OCI-LY1 (cell line): ENCODE measurements around the gene FAM162B.
A peak's percentile ranks its signal among the peaks of the same experiment; 100 is the strongest.

Experiments used
- H2AFZ ChIP-seq: fragments of 200-600 bp; sonication (generic), shearing (Covaris generic); 2 replicates; pipeline ENCODE4 v1.6.0; 2014; ENCODE audit warnings: antibody characterized with exemption, mild to moderate bottlenecking, low read length
- H3F3A ChIP-seq: fragments of 200-600 bp; sonication (generic), shearing (Covaris generic); 2 replicates; pipeline ENCODE4 v1.6.0; 2014; ENCODE audit warnings: mild to moderate bottlenecking, antibody characterized with exemption, low read length, moderate library complexity; ENCODE audit not compliant: insufficient read depth
- H3K27ac ChIP-seq: fragments of 200-600 bp; sonication (generic); 2 replicates; pipeline ENCODE4 v1.5.1; 2014; ENCODE audit warnings: low read length, mixed run types, mild to moderate bottlenecking, low read depth; ENCODE audit not compliant: poor library complexity, severe bottlenecking
- H3K27me3 ChIP-seq: fragments of 200-600 bp; sonication (generic); 2 replicates; pipeline ENCODE4 v1.6.0; 2014; ENCODE audit warnings: antibody characterized with exemption, mild to moderate bottlenecking, low read length, moderate library complexity; ENCODE audit not compliant: insufficient read depth
- H3K36me3 ChIP-seq: fragments of 200-600 bp; sonication (generic); 2 replicates; pipeline ENCODE4 v1.6.1; 2014; ENCODE audit warnings: mild to moderate bottlenecking, antibody characterized with exemption, low read length, moderate library complexity, mixed read lengths; ENCODE audit not compliant: insufficient read depth
- H3K4me1 ChIP-seq: fragments of 200-600 bp; sonication (generic); 2 replicates; pipeline ENCODE4 v1.5.1; 2014; ENCODE audit warnings: mild to moderate bottlenecking, low read length, moderate library complexity; ENCODE audit not compliant: insufficient read depth, severe bottlenecking
- H3K4me2 ChIP-seq: fragments of 200-600 bp; sonication (generic), shearing (Covaris generic); 2 replicates; pipeline ENCODE4 v1.6.1; 2014; ENCODE audit warnings: low read length
- H3K4me3 ChIP-seq: fragments of 200-600 bp; sonication (generic); 2 replicates; pipeline ENCODE4 v1.5.1; 2014; ENCODE audit warnings: low read length, low read depth, mild to moderate bottlenecking, mixed read lengths; ENCODE audit not compliant: poor library complexity, severe bottlenecking
- H3K79me2 ChIP-seq: fragments of 200-600 bp; shearing (Covaris generic); 2 replicates; pipeline ENCODE4 v1.6.1; 2016; ENCODE audit warnings: mixed run types, low read length, mixed read lengths; ENCODE audit not compliant: insufficient read depth
- H3K9ac ChIP-seq: fragments of 200-600 bp; sonication (generic), shearing (Covaris generic); 2 replicates; pipeline ENCODE4 v1.6.1; 2014; ENCODE audit warnings: mild to moderate bottlenecking, low read length, mixed read lengths
- H3K9me2 ChIP-seq: fragments of 200-600 bp; sonication (generic), shearing (Covaris generic); 2 replicates; pipeline ENCODE4 v1.6.1; 2014; ENCODE audit warnings: low read depth, mild to moderate bottlenecking, low read length, mixed read lengths
- H3K9me3 ChIP-seq: fragments of 200-600 bp; shearing (Covaris generic); 2 replicates; pipeline ENCODE4 v1.6.1; 2014; ENCODE audit warnings: low read length, mixed read lengths
- H4K20me1 ChIP-seq: fragments of 200-600 bp; sonication (generic), shearing (Covaris generic); 2 replicates; pipeline ENCODE4 v1.6.0; 2016; ENCODE audit warnings: mild to moderate bottlenecking, low read length; ENCODE audit not compliant: insufficient read depth
- EZH2 ChIP-seq: fragments of 200-600 bp; sonication (generic), shearing (Covaris generic); IDR thresholded peaks from 2 replicates; pipeline ENCODE4 v1.8.0; 2017; ENCODE audit warnings: borderline replicate concordance, mixed run types, mild to moderate bottlenecking, antibody characterized with exemption, low read length, moderate library complexity, mixed read lengths
- TF ChIP-seq, protein P1 (sequence below): fragments of 200-600 bp; sonication (generic), shearing (Covaris generic); IDR thresholded peaks from 2 replicates; pipeline ENCODE4 v1.5.1; 2017; ENCODE audit warnings: mild to moderate bottlenecking, antibody characterized with exemption, low read length, moderate library complexity, mixed read lengths

The FAM162B gene

DNA sequence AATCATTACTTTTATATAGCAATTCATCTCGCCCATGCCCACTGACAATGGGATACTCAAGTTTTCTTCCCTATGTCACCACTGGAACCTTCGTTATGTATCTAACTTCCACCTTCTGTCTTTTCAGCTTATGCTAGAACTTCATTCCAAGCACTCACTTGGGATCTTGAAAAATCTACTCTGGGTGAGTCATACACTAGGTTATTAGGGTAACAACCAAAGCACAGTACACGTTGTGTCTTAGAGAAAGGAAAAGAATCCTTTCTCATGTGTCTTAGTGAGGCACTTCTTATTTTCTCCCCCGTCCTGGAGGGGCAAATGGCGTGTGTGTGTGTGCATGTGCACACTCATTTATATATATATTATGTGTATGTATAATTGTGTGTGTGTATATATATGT, 18.3 kb upstream of the FAM162B start:
- Histone ChIP-seq H3K79me2 (no peaks in the 10 kb centered on the region), H2AFZ (no peak overlapping the region), H3K9me3 (no peaks in the 10 kb centered on the region), H3K4me3 (no peak overlapping the region), H3K27ac (no peak overlapping the region), H3K9ac (no peak overlapping the region), H3K36me3 (no peaks in the 10 kb centered on the region), H3F3A (no peaks in the 10 kb centered on the region), H3K27me3 (no peaks in the 10 kb centered on the region), H3K4me2 (no peak overlapping the region), H4K20me1 (no peaks in the 10 kb centered on the region), H3K4me1 (no peaks in the 10 kb centered on the region), H3K9me2 (no peaks in the 10 kb centered on the region)
- TF ChIP-seq, protein P1, sequence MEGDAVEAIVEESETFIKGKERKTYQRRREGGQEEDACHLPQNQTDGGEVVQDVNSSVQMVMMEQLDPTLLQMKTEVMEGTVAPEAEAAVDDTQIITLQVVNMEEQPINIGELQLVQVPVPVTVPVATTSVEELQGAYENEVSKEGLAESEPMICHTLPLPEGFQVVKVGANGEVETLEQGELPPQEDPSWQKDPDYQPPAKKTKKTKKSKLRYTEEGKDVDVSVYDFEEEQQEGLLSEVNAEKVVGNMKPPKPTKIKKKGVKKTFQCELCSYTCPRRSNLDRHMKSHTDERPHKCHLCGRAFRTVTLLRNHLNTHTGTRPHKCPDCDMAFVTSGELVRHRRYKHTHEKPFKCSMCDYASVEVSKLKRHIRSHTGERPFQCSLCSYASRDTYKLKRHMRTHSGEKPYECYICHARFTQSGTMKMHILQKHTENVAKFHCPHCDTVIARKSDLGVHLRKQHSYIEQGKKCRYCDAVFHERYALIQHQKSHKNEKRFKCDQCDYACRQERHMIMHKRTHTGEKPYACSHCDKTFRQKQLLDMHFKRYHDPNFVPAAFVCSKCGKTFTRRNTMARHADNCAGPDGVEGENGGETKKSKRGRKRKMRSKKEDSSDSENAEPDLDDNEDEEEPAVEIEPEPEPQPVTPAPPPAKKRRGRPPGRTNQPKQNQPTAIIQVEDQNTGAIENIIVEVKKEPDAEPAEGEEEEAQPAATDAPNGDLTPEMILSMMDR, result no peak
- TF ChIP-seq EZH2, result no peak

DNA sequence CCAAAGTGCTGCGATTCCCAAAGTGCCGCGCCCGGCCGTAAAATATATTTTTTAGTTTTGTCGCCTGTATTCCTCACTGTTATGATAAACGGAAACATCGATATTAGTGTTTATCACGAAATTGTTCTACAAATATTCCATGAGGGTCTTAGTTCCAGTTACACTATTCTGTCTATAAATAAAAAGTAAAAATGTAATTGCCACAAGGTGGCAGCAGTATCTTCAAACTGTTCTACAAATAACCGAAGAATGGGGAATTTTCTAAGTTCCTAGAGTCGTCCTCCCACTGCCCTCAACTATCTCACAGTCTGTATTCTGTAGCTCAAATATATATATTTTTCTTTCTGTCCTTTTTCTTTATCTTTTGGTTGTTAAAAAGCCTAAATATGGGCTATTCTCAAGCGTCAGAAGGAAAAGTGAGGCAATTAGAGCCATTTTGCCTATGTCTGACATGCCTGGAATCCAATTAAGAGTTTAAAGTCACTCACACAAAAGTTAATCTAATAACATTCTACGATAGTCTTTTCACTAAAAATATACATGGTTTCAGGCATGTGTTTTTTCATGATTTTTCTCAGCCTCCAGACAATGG, 14.2 kb upstream of the FAM162B start:
- H3K27ac ChIP-seq, result no peak overlapping the region
- H3K9ac ChIP-seq, result no peak overlapping the region
- H3K4me1 ChIP-seq, result no peaks in the 10 kb centered on the region
- H3K4me2 ChIP-seq, result no peak overlapping the region
- H3K9me3 ChIP-seq, result no peaks in the 10 kb centered on the region
- no peak overlapping the region for H3K4me3 ChIP-seq
- no peaks in the 10 kb centered on the region for H3K79me2 ChIP-seq
- H3K36me3 ChIP-seq, result no peaks in the 10 kb centered on the region
- no peaks in the 10 kb centered on the region for H3K27me3 ChIP-seq
- H2AFZ ChIP-seq, result no peak overlapping the region
- TF ChIP-seq, protein P1, result peak; percentile 50; the same call in 1 of the 2 replicates
- TF ChIP-seq EZH2, result no peak
- H3K9me2 ChIP-seq, result no peaks in the 10 kb centered on the region
- no peaks in the 10 kb centered on the region for H3F3A ChIP-seq
- no peaks in the 10 kb centered on the region for H4K20me1 ChIP-seq

DNA sequence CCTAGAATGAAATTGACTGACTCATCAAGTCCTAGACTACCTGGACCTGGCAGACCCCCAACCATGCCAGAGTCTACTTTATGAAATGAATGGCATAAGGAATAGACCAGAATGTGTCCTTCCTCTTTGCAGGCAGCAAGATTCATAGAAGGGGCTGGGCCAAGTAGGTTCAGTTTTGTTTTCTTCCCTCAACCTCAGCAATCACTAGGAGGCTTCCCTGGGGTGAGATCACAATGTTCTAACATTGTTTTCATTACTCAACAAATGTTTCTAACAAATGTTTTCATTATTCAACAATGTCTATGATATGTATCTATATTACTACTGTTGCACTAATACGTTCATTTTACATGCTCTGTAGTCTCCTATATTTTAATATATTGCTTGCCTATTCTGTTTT, 8.4 kb upstream of the FAM162B start:
- TF ChIP-seq, protein P1, result no peak
- TF ChIP-seq EZH2, result no peak
- H3K9me2 ChIP-seq, result no peaks in the 10 kb centered on the region
- no peak overlapping the region for H2AFZ ChIP-seq
- no peak overlapping the region for H3K9ac ChIP-seq
- H3K27ac ChIP-seq, result no peak overlapping the region
- H3K4me1 ChIP-seq, result no peaks in the 10 kb centered on the region
- no peaks in the 10 kb centered on the region for H4K20me1 ChIP-seq
- H3K79me2 ChIP-seq, result no peaks in the 10 kb centered on the region
- H3K9me3 ChIP-seq, result no peaks in the 10 kb centered on the region
- H3K36me3 ChIP-seq, result no peaks in the 10 kb centered on the region
- H3K27me3 ChIP-seq, result no peaks in the 10 kb centered on the region
- H3K4me3 ChIP-seq, result no peak overlapping the region
- no peaks in the 10 kb centered on the region for H3F3A ChIP-seq
- H3K4me2 ChIP-seq, result no peak overlapping the region
